ENCODE results near the gene SOX13. TPM values are rescaled to one million over a fixed set of nuclear protein-coding genes. Genes with fewer than 3 reads are reported as not detected.

SOX13 gene
- total and polyA plus RNA-seq, 2 of the 4 experiments (the other 2 are of a cell fraction): 0.54 to 3.5 TPM

GRCh38 chr1:204053893-204054292 is 19.0 kb upstream of the SOX13 start:
- in situ Hi-C loops (cut with MboI; ENCODE audit: low sequenced_read_pairs) (no loop called here), intact Hi-C loops (cut with micrococcal nuclease) (no loop called here), dilution Hi-C loops (cut with HindIII; ENCODE audit: low sequenced_read_pairs, unreplicated experiment) (no loop called here)
- no CpG with 5 or more reads among the region's 2 CpGs for WGBS, 2 experiments (ENCODE audit: extremely low coverage in 2 of 2, insufficient read length in 1 of 2)
- Histone ChIP-seq H2BK5ac (ENCODE audit: low read depth, low read length, poor library complexity, severe bottlenecking) (no peak overlapping the region), H3K23ac (ENCODE audit: low read depth, low read length) (no peak overlapping the region), H3K18ac (ENCODE audit: low read depth, low read length) (no peak overlapping the region), H4K5ac (ENCODE audit: low read depth, low read length) (no peak overlapping the region), H3K27ac (ENCODE audit: insufficient read depth, low read length) (no peak overlapping the region), H3K4me3 (ENCODE audit: insufficient read depth, low read depth, low read length) (no peak overlapping the region), H2BK120ac (ENCODE audit: low read depth, low read length) (no peak overlapping the region), H3K79me1 (ENCODE audit: low read depth in 1 of 2, low read length in 2 of 2) (no peaks in the 10 kb centered on the region), H2AFZ (replicated peaks; ENCODE audit: low read length, poor library complexity) (no peak overlapping the region), H3K4me2 (ENCODE audit: low read depth, low read length) (no peak overlapping the region), H4K8ac (ENCODE audit: low read depth in 2 of 2, low read length in 2 of 2) (no peak overlapping the region), H3K9me1 (ENCODE audit: insufficient read depth, low read length) (peaks cover 4% of the 10 kb centered on the region; the same call in 1 of the 2 replicates), H3K4me1 (ENCODE audit: control insufficient read depth, insufficient read depth, low read length) (no peaks in the 10 kb centered on the region; the same call in 1 of the 2 replicates), H4K91ac (ENCODE audit: insufficient read depth, low read depth, low read length) (no peak overlapping the region), H3K9ac (ENCODE audit: low read depth, low read length) (no peak overlapping the region), H3K36me3 (ENCODE audit: control insufficient read depth, insufficient read depth, low read length) (no peaks in the 10 kb centered on the region), H2AK5ac (ENCODE audit: low read depth, low read length) (no peak overlapping the region), H3K4ac (ENCODE audit: low read depth, low read length) (no peak overlapping the region), H2AK9ac (replicated peaks; ENCODE audit: low read depth, low read length, poor library complexity) (no peak overlapping the region), H3K9me3 (ENCODE audit: control insufficient read depth, insufficient read depth, low read length) (no peaks in the 10 kb centered on the region), H4K20me1 (ENCODE audit: insufficient read depth, low read length) (no peaks in the 10 kb centered on the region), H3K56ac (ENCODE audit: extremely low read depth, insufficient read depth, low read length) (no peak overlapping the region), H2BK20ac (ENCODE audit: low read depth, low read length) (no peak overlapping the region), H3K14ac (replicated peaks; ENCODE audit: low read depth, low read length) (no peak overlapping the region), H3K27me3 (ENCODE audit: control insufficient read depth, insufficient read depth, low read length) (peaks cover 2% of the 10 kb centered on the region; the same call in 1 of the 2 replicates), H2BK15ac (ENCODE audit: low read depth, low read length) (no peak overlapping the region)
- BruUV-seq (replicated peaks): no TSS peak
- no peak for TF ChIP-seq CTCF (conservative IDR thresholded peaks at IDR 0.05; ENCODE audit: low read depth, low read length)
- TF ChIP-seq USF2 (IDR thresholded peaks at IDR 0.05; ENCODE audit: low read depth, low read length): no peak
- TF ChIP-seq CEBPB (IDR thresholded peaks at IDR 0.05; ENCODE audit: low read depth, low read length): no peak
- TF ChIP-seq SMC3 (IDR thresholded peaks at IDR 0.05; ENCODE audit: low read depth, low read length): no peak
- CTCF ChIA-PET: no interaction called here
- POLR2A ChIA-PET (ENCODE audit: unreplicated experiment): no interaction called here
- ATAC-seq (ENCODE audit: low read depth) (no peak), DNase-seq (no peak)
